Astrocyte of the hippocampus (primary cell): ENCODE measurements around the gene PREX1.
A peak's percentile ranks its signal among the peaks of the same experiment; 100 is the strongest.

ENCODE experiments used
- DNase-seq: peaks from one replicate; pipeline ENCODE4 v3.0.0; 2011; ENCODE audit warnings: low read depth, low spot score

The PREX1 gene

GRCh38 chr20:48661575-48662455, 166.0 kb downstream of the PREX1 start:
- peak; percentile 65 for DNase-seq

- DNase-seq, result no peak
Measured at GRCh38 chr20:48660788-48661187, 167.0 kb downstream of the PREX1 start.

GRCh38 chr20:48659858-48660257, 167.9 kb downstream of the PREX1 start:
- DNase-seq, result no peak

GRCh38 chr20:48658505-48658904, 169.3 kb downstream of the PREX1 start:
- no peak for DNase-seq

GRCh38 chr20:48658198-48658476, 169.7 kb downstream of the PREX1 start:
- DNase-seq, result no peak

GRCh38 chr20:48657426-48658197, 170.2 kb downstream of the PREX1 start:
- DNase-seq, result peak; percentile 87

GRCh38 chr20:48656661-48657211, 171.1 kb downstream of the PREX1 start:
- DNase-seq, result no peak

- no peak for DNase-seq
Measured at GRCh38 chr20:48656137-48656536, 171.7 kb downstream of the PREX1 start.

- no peak for DNase-seq
Measured at GRCh38 chr20:48653706-48654051, 174.1 kb downstream of the PREX1 start.

- no peak for DNase-seq
Measured at GRCh38 chr20:48652961-48653705, 174.7 kb downstream of the PREX1 start.

GRCh38 chr20:48651960-48652359, 175.8 kb downstream of the PREX1 start:
- DNase-seq, result no peak

- no peak for DNase-seq
Measured at GRCh38 chr20:48651271-48651670, 176.5 kb downstream of the PREX1 start.

- DNase-seq, result no peak
Measured at GRCh38 chr20:48649868-48650267, 177.9 kb downstream of the PREX1 start.

- no peak for DNase-seq
Measured at GRCh38 chr20:48649104-48649626, 178.6 kb downstream of the PREX1 start.

GRCh38 chr20:48648482-48649051, 179.2 kb downstream of the PREX1 start:
- DNase-seq, result no peak

- no peak for DNase-seq
Measured at GRCh38 chr20:48647858-48648257, 179.9 kb downstream of the PREX1 start.

GRCh38 chr20:48645666-48646065, 182.1 kb downstream of the PREX1 start:
- DNase-seq, result no peak

GRCh38 chr20:48644286-48644828, 183.4 kb downstream of the PREX1 start:
- DNase-seq, result no peak

- no peak for DNase-seq
Measured at GRCh38 chr20:48642105-48642880, 185.5 kb downstream of the PREX1 start.

- DNase-seq, result no peak
Measured at GRCh38 chr20:48640871-48641270, 186.9 kb downstream of the PREX1 start.
